ENCODE results near the gene KRT31. TPM values are rescaled to one million over a fixed set of nuclear protein-coding genes. Genes with fewer than 3 reads are reported as not detected.

Gene KRT31
- total RNA-seq, 1 donor from 2014 or later, result not detected

GRCh38 chr17:41393294-41393693, 4.1 kb downstream of the KRT31 start:
- H3K4me3 Mint-ChIP-seq (ENCODE audit: unreplicated experiment), result no peak overlapping the region

GRCh38 chr17:41392278-41392677, 5.1 kb downstream of the KRT31 start:
- H3K9me3 Mint-ChIP-seq (ENCODE audit: unreplicated experiment), result no peaks in the 10 kb centered on the region
- no peak overlapping the region for H3K27ac Mint-ChIP-seq (ENCODE audit: unreplicated experiment)
- peaks cover 9% of the 10 kb centered on the region for H3K4me1 Mint-ChIP-seq (ENCODE audit: unreplicated experiment)
- H3K27me3 Mint-ChIP-seq (ENCODE audit: unreplicated experiment), result no peaks in the 10 kb centered on the region
- H3K36me3 Mint-ChIP-seq (ENCODE audit: unreplicated experiment), result no peaks in the 10 kb centered on the region
- TF ChIP-seq CTCF (IDR thresholded peaks at IDR 0.05), result no peak
- H3K4me3 Mint-ChIP-seq (ENCODE audit: unreplicated experiment), result no peak overlapping the region
- DNase-seq (ENCODE audit: extremely low spot score, unreplicated experiment), result no peak

More at GRCh38 chr17:41393294-41393693, 4.1 kb downstream of the KRT31 start:
- Mint-ChIP-seq H3K27ac (ENCODE audit: unreplicated experiment) (no peak overlapping the region), H3K4me1 (ENCODE audit: unreplicated experiment) (peaks cover 9% of the 10 kb centered on the region), H3K36me3 (ENCODE audit: unreplicated experiment) (no peaks in the 10 kb centered on the region), H3K9me3 (ENCODE audit: unreplicated experiment) (no peaks in the 10 kb centered on the region), H3K27me3 (ENCODE audit: unreplicated experiment) (no peaks in the 10 kb centered on the region)
- no peak for DNase-seq (ENCODE audit: extremely low spot score, unreplicated experiment)
- TF ChIP-seq CTCF (IDR thresholded peaks at IDR 0.05), result no peak

GRCh38 chr17:41391535-41391934, 5.9 kb downstream of the KRT31 start:
- H3K9me3 Mint-ChIP-seq (ENCODE audit: unreplicated experiment), result peaks cover 3% of the 10 kb centered on the region
- H3K27me3 Mint-ChIP-seq (ENCODE audit: unreplicated experiment), result no peaks in the 10 kb centered on the region
- peaks cover 9% of the 10 kb centered on the region for H3K4me1 Mint-ChIP-seq (ENCODE audit: unreplicated experiment)
- no peak overlapping the region for H3K4me3 Mint-ChIP-seq (ENCODE audit: unreplicated experiment)
- no peak for DNase-seq (ENCODE audit: extremely low spot score, unreplicated experiment)
- peaks cover 1% of the 10 kb centered on the region for H3K36me3 Mint-ChIP-seq (ENCODE audit: unreplicated experiment)
- no peak for TF ChIP-seq CTCF (IDR thresholded peaks at IDR 0.05)
- no peak overlapping the region for H3K27ac Mint-ChIP-seq (ENCODE audit: unreplicated experiment)

- H3K4me1 Mint-ChIP-seq (ENCODE audit: unreplicated experiment), result peaks cover 9% of the 10 kb centered on the region
- no peak overlapping the region for H3K27ac Mint-ChIP-seq (ENCODE audit: unreplicated experiment)
- H3K36me3 Mint-ChIP-seq (ENCODE audit: unreplicated experiment), result peaks cover 2% of the 10 kb centered on the region
- TF ChIP-seq CTCF (IDR thresholded peaks at IDR 0.05), result no peak
- H3K27me3 Mint-ChIP-seq (ENCODE audit: unreplicated experiment), result no peaks in the 10 kb centered on the region
- H3K9me3 Mint-ChIP-seq (ENCODE audit: unreplicated experiment), result peaks cover 7% of the 10 kb centered on the region
- no peak overlapping the region for H3K4me3 Mint-ChIP-seq (ENCODE audit: unreplicated experiment)
- no peak for DNase-seq (ENCODE audit: extremely low spot score, unreplicated experiment)
Observed at GRCh38 chr17:41390411-41390938, 6.9 kb downstream of the KRT31 start.

- Mint-ChIP-seq H3K9me3 (ENCODE audit: unreplicated experiment) (peaks cover 7% of the 10 kb centered on the region), H3K36me3 (ENCODE audit: unreplicated experiment) (peaks cover 2% of the 10 kb centered on the region), H3K4me3 (ENCODE audit: unreplicated experiment) (no peak overlapping the region), H3K4me1 (ENCODE audit: unreplicated experiment) (peaks cover 9% of the 10 kb centered on the region), H3K27me3 (ENCODE audit: unreplicated experiment) (no peaks in the 10 kb centered on the region), H3K27ac (ENCODE audit: unreplicated experiment) (no peak overlapping the region)
- no peak for DNase-seq (ENCODE audit: extremely low spot score, unreplicated experiment)
- no peak for TF ChIP-seq CTCF (IDR thresholded peaks at IDR 0.05)
Observed at GRCh38 chr17:41387670-41388069, 9.7 kb downstream of the KRT31 start.

Measured in osteocyte (in vitro differentiated cells).